Measurements from ENCODE around the gene IFRD2. TPM values are rescaled to one million over a fixed set of nuclear protein-coding genes. Genes with fewer than 3 reads are reported as not detected.
"Not testable (repeated sequence)": the region's sequence is repeated elsewhere in the genome, so short reads cannot be mapped to it uniquely, and the experiment has no call there.

IFRD2 gene
- polyA plus RNA-seq, 10 donors: 32.0 to 54.6 (median 50.2) TPM

GRCh38 chr3:50325497-50326181 is 33.4 kb upstream of the IFRD2 start:
- no peak for DNase-seq

GRCh38 chr3:50325113-50325480 is 32.9 kb upstream of the IFRD2 start:
- DNase-seq: no peak

- peak in 2 of 3 donors; percentile 66 to 81 for DNase-seq
Measured at GRCh38 chr3:50324351-50325112, 32.3 kb upstream of the IFRD2 start.

GRCh38 chr3:50323614-50324199 is 31.5 kb upstream of the IFRD2 start:
- peak in 1 of 3 donors; percentile 55 for DNase-seq

- peak in 1 of 3 donors; percentile 64 for DNase-seq
Measured at GRCh38 chr3:50323092-50323600, 30.9 kb upstream of the IFRD2 start.

- DNase-seq: peak in 1 of 3 donors; percentile 59
Measured at GRCh38 chr3:50322386-50323091, 30.3 kb upstream of the IFRD2 start, which contains the start of gene HYAL2. Gene HYAL2, minus strand, starts transcription at chr3:50322745. Its CDS starts 2,256 bp downstream, at chr3:50320489.

- DNase-seq: no peak
Measured at GRCh38 chr3:50322115-50322385, 29.8 kb upstream of the IFRD2 start.

GRCh38 chr3:50321336-50322114 is 29.3 kb upstream of the IFRD2 start:
- DNase-seq: peak; percentile 90 to 97 (median 91)

GRCh38 chr3:50320853-50321335 is 28.7 kb upstream of the IFRD2 start:
- DNase-seq: peak; percentile 77 to 95 (median 89)

- no peak for DNase-seq
Measured at GRCh38 chr3:50319894-50320625, 27.8 kb upstream of the IFRD2 start.

- DNase-seq: no peak
Measured at GRCh38 chr3:50319181-50319893, 27.1 kb upstream of the IFRD2 start.

- DNase-seq: no peak
Measured at GRCh38 chr3:50318615-50319014, 26.4 kb upstream of the IFRD2 start.

- no peak for DNase-seq
Measured at GRCh38 chr3:50318163-50318562, 25.9 kb upstream of the IFRD2 start.

GRCh38 chr3:50317300-50317699 is 25.1 kb upstream of the IFRD2 start:
- DNase-seq: no peak

GRCh38 chr3:50316657-50317242 is 24.5 kb upstream of the IFRD2 start:
- DNase-seq: no peak

- no peak for DNase-seq
Measured at GRCh38 chr3:50314816-50315215, 22.6 kb upstream of the IFRD2 start.

- DNase-seq: no peak
Measured at GRCh38 chr3:50314342-50314741, 22.1 kb upstream of the IFRD2 start.

- DNase-seq: not testable (repeated sequence)
Measured at GRCh38 chr3:50312041-50312440, 19.8 kb upstream of the IFRD2 start.

GRCh38 chr3:50304601-50305000 is 12.4 kb upstream of the IFRD2 start:
- no peak for DNase-seq

All from muscle of back (tissue), 11 donors.